ENCODE data around the gene GRID2.
"Not testable (repeated sequence)": the region's sequence is repeated elsewhere in the genome, so short reads cannot be mapped to it uniquely, and the experiment has no call there.

- not testable (repeated sequence) for TF ChIP-seq CTCF (IDR thresholded peaks at IDR 0.05; ENCODE audit: poor library complexity, severe bottlenecking); RAD21 (conservative IDR thresholded peaks at IDR 0.05); EP300 (conservative IDR thresholded peaks at IDR 0.05; ENCODE audit: poor library complexity, severe bottlenecking); POLR2AphosphoS5 (IDR thresholded peaks at IDR 0.05); REST (IDR thresholded peaks at IDR 0.05; ENCODE audit: borderline replicate concordance); MXI1 (conservative IDR thresholded peaks at IDR 0.05; ENCODE audit: poor library complexity, severe bottlenecking); EZH2 (IDR thresholded peaks at IDR 0.05; ENCODE audit: borderline replicate concordance, insufficient read depth, low read length, poor library complexity, severe bottlenecking); SMC3 (conservative IDR thresholded peaks at IDR 0.05; ENCODE audit: poor library complexity)
Measured at GRCh38 chr4:92403525-92403924, 99.8 kb downstream of the GRID2 start.

Data from neural cell (in vitro differentiated cells).